Body of pancreas (tissue), 4 donors: ENCODE results near the gene TULP4.
"Not testable (repeated sequence)": the region's sequence is repeated elsewhere in the genome, so short reads cannot be mapped to it uniquely, and the experiment has no call there.

Source experiments
- POLR2A ChIP-seq, 3 donors: fragments of 450-650 bp; IDR thresholded peaks; one replicate each; pipeline ENCODE4 v1.6.1; 2016; ENCODE audit warnings: antibody characterized with exemption in 3 of 3, mild to moderate bottlenecking in 2 of 3
- TF ChIP-seq, protein P1 (sequence below), 7 experiments: fragments of 450-650 bp in 4 of 7; fragments of 200-600 bp in 3 of 7; sonication (generic) in 3 of 7; IDR thresholded peaks; one replicate each; pipeline ENCODE4 v1.5.1; 2016 to 2019; ENCODE audit warnings: antibody characterized with exemption in 7 of 7

DNA sequence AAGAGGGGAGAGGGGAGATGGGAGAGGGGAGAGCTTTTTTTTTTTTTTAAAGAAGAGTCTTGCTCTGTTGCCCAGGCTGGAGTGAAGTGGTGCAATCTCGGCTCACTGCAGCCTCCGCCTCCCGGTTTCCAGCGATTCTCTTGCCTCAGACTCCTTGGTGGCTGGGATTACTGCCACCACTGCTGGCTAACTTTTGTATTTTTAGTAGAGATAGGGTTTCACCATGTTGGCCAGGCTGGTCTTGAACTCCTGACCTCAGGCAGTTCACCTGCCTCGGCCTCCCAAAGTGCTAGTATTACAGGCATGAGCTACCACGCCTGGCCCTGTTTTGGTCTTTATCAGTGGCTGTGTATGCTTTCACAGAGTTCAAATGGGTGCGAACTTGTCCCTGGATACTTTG, 38.5 kb downstream of the TULP4 start:
- TF ChIP-seq, protein P1, sequence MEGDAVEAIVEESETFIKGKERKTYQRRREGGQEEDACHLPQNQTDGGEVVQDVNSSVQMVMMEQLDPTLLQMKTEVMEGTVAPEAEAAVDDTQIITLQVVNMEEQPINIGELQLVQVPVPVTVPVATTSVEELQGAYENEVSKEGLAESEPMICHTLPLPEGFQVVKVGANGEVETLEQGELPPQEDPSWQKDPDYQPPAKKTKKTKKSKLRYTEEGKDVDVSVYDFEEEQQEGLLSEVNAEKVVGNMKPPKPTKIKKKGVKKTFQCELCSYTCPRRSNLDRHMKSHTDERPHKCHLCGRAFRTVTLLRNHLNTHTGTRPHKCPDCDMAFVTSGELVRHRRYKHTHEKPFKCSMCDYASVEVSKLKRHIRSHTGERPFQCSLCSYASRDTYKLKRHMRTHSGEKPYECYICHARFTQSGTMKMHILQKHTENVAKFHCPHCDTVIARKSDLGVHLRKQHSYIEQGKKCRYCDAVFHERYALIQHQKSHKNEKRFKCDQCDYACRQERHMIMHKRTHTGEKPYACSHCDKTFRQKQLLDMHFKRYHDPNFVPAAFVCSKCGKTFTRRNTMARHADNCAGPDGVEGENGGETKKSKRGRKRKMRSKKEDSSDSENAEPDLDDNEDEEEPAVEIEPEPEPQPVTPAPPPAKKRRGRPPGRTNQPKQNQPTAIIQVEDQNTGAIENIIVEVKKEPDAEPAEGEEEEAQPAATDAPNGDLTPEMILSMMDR (IDR thresholded peaks at IDR 0.05) = not testable (repeated sequence)
- TF ChIP-seq POLR2A (IDR thresholded peaks at IDR 0.05) = not testable (repeated sequence)
